Chondrocyte (in vitro differentiated cells): ENCODE data around the gene NR3C2. TPM values are rescaled to one million over a fixed set of nuclear protein-coding genes. Genes with fewer than 3 reads are reported as not detected.
A peak's percentile ranks its signal among the peaks of the same experiment; 100 is the strongest.

ENCODE experiments used
- DNase-seq: peaks from one replicate; pipeline ENCODE4 v3.0.0; 2021; ENCODE audit warnings: mixed read lengths, low spot score
- H3K27ac Mint-ChIP-seq: one replicate; pipeline ENCODE4 v1.8.0; 2021; ENCODE audit warnings: mild to moderate bottlenecking, moderate library complexity, mixed read lengths; ENCODE audit not compliant: unreplicated experiment
- H3K27me3 Mint-ChIP-seq: 2 replicates; pipeline ENCODE4 v1.8.0; 2021; ENCODE audit warnings: low read depth, mixed read lengths
- H3K36me3 Mint-ChIP-seq: 2 replicates; pipeline ENCODE4 v1.8.0; 2021; ENCODE audit warnings: low read depth, mixed read lengths
- H3K4me1 Mint-ChIP-seq: 2 replicates; pipeline ENCODE4 v1.8.0; 2021; ENCODE audit warnings: low read depth, mild to moderate bottlenecking, mixed read lengths
- H3K4me3 Mint-ChIP-seq: one replicate; pipeline ENCODE4 v1.8.0; 2021; ENCODE audit warnings: mild to moderate bottlenecking, moderate library complexity, mixed read lengths; ENCODE audit not compliant: unreplicated experiment
- H3K9me3 Mint-ChIP-seq: 2 replicates; pipeline ENCODE4 v1.8.0; 2021; ENCODE audit warnings: low read depth, mixed read lengths
- total RNA-seq: library from RNA; stranded (reverse); gene quantifications from 3 replicates; pipeline ENCODE4 v1.2.1, GENCODE V29; 2021
- TF ChIP-seq, protein P1 (sequence below): fragments of 200-600 bp; sonication (generic); IDR thresholded peaks from 2 replicates; pipeline ENCODE4 v1.5.0; 2021; ENCODE audit warnings: antibody characterized with exemption, mild to moderate bottlenecking, moderate library complexity

NR3C2 gene
- total RNA-seq, 1 donor from 2014 or later: 0.20 TPM

DNA sequence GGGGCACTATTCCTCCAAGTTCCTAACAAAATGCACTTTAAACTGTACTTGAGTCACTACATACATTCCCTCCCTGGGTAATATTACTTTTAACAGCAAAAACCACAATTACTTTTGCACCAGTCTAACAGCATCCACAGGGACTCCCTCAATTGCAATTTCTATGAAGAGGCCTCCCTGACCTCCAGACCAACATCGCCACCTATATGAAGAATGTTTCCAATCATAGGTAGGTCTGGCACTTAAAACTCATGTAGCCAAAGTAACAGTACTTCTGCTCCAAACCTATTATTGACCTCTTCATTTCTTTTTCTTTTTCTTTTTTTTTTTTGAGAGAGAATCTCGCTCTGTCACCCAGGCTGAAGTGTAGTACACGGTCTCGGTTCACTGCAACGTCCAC lies 15.6 kb downstream of the NR3C2 start:
- Mint-ChIP-seq H3K27me3 (peaks cover 32% of the 10 kb centered on the region), H3K27ac (no peak overlapping the region), H3K9me3 (no peaks in the 10 kb centered on the region), H3K36me3 (no peaks in the 10 kb centered on the region), H3K4me3 (no peak overlapping the region), H3K4me1 (no peaks in the 10 kb centered on the region)
- TF ChIP-seq, protein P1, sequence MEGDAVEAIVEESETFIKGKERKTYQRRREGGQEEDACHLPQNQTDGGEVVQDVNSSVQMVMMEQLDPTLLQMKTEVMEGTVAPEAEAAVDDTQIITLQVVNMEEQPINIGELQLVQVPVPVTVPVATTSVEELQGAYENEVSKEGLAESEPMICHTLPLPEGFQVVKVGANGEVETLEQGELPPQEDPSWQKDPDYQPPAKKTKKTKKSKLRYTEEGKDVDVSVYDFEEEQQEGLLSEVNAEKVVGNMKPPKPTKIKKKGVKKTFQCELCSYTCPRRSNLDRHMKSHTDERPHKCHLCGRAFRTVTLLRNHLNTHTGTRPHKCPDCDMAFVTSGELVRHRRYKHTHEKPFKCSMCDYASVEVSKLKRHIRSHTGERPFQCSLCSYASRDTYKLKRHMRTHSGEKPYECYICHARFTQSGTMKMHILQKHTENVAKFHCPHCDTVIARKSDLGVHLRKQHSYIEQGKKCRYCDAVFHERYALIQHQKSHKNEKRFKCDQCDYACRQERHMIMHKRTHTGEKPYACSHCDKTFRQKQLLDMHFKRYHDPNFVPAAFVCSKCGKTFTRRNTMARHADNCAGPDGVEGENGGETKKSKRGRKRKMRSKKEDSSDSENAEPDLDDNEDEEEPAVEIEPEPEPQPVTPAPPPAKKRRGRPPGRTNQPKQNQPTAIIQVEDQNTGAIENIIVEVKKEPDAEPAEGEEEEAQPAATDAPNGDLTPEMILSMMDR: no peak
- no peak for DNase-seq

DNA sequence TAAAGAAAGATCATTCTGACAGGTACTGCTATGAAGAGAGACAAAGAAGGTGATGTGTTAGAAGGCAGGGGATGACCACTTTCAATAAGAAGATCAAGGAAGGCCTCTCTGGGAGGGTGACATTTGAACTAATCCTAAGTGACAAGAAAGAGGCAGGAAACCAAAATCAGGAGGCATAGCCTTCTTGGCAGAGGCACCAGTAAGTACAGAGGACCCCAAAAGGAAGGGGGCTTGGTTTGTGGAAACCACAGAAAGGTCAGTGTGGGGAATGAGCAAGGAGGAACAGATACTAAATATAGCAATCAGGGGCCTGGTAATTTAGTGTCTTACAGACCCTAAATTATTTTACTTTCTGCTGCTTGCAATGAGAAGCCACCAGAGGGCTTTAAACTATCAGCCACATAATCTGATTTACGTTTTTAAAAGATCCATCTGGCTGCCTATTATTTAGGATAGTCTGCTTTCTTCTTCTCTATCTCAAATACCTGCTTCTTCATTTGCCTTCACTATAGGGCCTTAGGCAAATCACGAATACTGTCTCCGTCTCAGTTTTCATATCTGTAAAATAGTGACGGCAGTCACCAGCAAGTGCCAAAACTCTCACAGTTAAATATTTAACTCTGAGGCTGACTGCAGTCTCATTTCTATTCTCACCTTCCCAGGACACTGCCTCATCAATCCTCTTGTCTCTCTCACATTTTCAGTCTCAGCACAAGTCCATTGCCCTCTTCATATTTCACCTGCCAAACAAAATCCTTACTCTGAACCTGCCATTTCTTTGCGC lies 16.7 kb downstream of the NR3C2 start:
- Mint-ChIP-seq H3K36me3 (no peaks in the 10 kb centered on the region), H3K27me3 (peaks cover 23% of the 10 kb centered on the region), H3K27ac (no peak overlapping the region), H3K9me3 (no peaks in the 10 kb centered on the region), H3K4me1 (no peaks in the 10 kb centered on the region), H3K4me3 (no peak overlapping the region)
- TF ChIP-seq, protein P1: no peak
- DNase-seq: no peak

DNA sequence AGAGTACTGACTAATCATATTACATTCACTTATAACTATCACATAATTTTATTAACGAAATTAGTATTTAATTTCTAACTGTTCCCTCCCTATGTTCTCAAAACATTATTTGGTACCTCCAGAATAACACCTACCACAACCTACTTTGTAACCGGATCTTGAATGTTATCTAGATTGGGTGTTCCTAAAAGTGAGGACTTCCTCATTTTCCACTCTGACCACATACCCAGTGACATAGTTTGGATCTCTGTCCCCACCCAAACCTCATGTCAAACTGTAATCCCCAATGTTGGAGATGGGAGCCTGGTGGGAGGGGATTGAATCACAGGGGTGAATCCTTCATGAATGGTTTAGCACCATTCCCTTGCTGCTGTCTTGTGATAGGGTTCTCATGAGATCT lies 21.8 kb downstream of the NR3C2 start:
- H3K27me3 Mint-ChIP-seq: peaks cover 8% of the 10 kb centered on the region
- no peaks in the 10 kb centered on the region for H3K9me3 Mint-ChIP-seq
- no peak overlapping the region for H3K4me3 Mint-ChIP-seq
- DNase-seq: no peak
- no peaks in the 10 kb centered on the region for H3K4me1 Mint-ChIP-seq
- H3K36me3 Mint-ChIP-seq: no peaks in the 10 kb centered on the region
- H3K27ac Mint-ChIP-seq: no peak overlapping the region
- TF ChIP-seq, protein P1: no peak

DNA sequence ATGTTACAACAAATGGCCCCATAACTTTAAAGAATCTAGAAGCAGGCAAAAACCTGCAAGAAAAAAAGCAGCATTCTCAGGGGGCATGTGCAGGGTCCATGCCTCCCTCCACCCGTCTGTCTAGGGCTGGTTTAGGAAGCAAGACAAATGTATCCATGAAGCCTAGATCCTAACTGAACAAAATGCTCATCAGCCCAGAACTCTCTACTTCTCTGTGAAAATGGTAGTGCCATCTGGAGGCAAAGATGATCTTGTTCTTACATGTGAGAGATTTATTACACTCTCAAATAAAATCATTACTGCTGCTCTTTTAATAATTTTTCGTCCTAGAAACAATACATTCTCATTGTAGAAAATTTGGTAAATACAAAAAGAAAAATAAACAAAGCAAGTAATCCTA lies 26.7 kb downstream of the NR3C2 start:
- Mint-ChIP-seq H3K36me3 (no peaks in the 10 kb centered on the region), H3K27ac (no peak overlapping the region), H3K27me3 (peaks cover 25% of the 10 kb centered on the region), H3K4me3 (no peak overlapping the region), H3K4me1 (no peaks in the 10 kb centered on the region), H3K9me3 (no peaks in the 10 kb centered on the region)
- no peak for DNase-seq
- TF ChIP-seq, protein P1: peak; percentile 46

DNA sequence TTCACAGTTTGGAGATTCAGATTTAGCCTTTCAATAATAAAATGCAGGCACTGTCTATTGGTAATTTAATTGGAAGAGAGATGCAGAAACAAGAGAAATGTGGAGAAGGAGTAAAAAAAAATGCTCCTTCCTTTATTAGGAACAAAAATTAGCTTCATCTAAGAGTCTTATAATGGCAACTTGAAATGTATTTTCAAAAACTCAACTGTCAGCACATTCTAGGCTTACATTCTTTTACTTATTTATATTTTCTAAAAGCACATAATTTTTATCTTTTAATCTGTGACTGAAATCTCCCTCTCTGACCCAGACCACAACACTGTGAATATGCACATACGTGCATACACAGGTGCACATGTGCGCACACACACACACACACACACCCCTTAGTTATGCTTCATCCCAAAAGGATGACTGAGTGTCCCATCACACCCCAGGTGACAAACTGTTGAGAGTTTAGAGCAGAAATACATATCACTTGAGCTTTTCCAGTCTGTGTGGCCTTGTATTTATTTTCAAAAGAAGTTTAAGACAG lies 29.7 kb downstream of the NR3C2 start:
- DNase-seq: no peak
- H3K9me3 Mint-ChIP-seq: no peaks in the 10 kb centered on the region
- no peak overlapping the region for H3K27ac Mint-ChIP-seq
- H3K4me1 Mint-ChIP-seq: no peaks in the 10 kb centered on the region
- H3K4me3 Mint-ChIP-seq: no peak overlapping the region
- H3K27me3 Mint-ChIP-seq: peaks cover 22% of the 10 kb centered on the region
- TF ChIP-seq, protein P1: no peak
- no peaks in the 10 kb centered on the region for H3K36me3 Mint-ChIP-seq
